KMS-11 (cell line): Measurements from ENCODE around the gene FAM237B.

Experiments used
- H2AFZ ChIP-seq: fragments of 200-600 bp; sonication (generic); 2 replicates; pipeline ENCODE4 v1.6.1; 2016; ENCODE audit warnings: antibody characterized with exemption, mixed run types, low read depth
- H3K27ac ChIP-seq: fragments of 200-600 bp; sonication (generic); 2 replicates; pipeline ENCODE4 v1.6.1; 2016; ENCODE audit warnings: mild to moderate bottlenecking, mixed run types
- H3K27me3 ChIP-seq: fragments of 200-600 bp; sonication (generic); 2 replicates; pipeline ENCODE4 v1.6.1; 2017; ENCODE audit warnings: mild to moderate bottlenecking, low read depth, mixed run types, moderate library complexity; ENCODE audit not compliant: insufficient read depth
- H3K36me3 ChIP-seq: fragments of 200-600 bp; sonication (generic); 2 replicates; pipeline ENCODE4 v1.6.1; 2017; ENCODE audit warnings: mild to moderate bottlenecking, mixed run types; ENCODE audit not compliant: insufficient read depth
- H3K4me1 ChIP-seq: fragments of 200-600 bp; sonication (generic); 2 replicates; pipeline ENCODE4 v1.6.1; 2016; ENCODE audit warnings: mild to moderate bottlenecking, low read depth, mixed run types; ENCODE audit not compliant: poor library complexity, severe bottlenecking
- H3K4me2 ChIP-seq: fragments of 200-600 bp; sonication (generic); 2 replicates; pipeline ENCODE4 v1.7.0; 2016; ENCODE audit warnings: mild to moderate bottlenecking, mixed run types
- H3K4me3 ChIP-seq: fragments of 200-600 bp; sonication (generic); IDR thresholded peaks from 2 replicates; pipeline ENCODE4 v1.6.1; 2017; ENCODE audit warnings: low read depth, low read length, mixed read lengths; ENCODE audit not compliant: insufficient read depth
- H3K79me2 ChIP-seq: fragments of 200-600 bp; sonication (generic); 2 replicates; pipeline ENCODE4 v1.6.1; 2016; ENCODE audit warnings: low read depth, mixed run types; ENCODE audit not compliant: insufficient read depth
- H3K9ac ChIP-seq: fragments of 200-600 bp; sonication (generic); 2 replicates; pipeline ENCODE4 v1.6.1; 2016; ENCODE audit warnings: mild to moderate bottlenecking, mixed run types
- H4K20me1 ChIP-seq: fragments of 200-600 bp; sonication (generic); 2 replicates; pipeline ENCODE4 v1.6.1; 2016; ENCODE audit warnings: mild to moderate bottlenecking, mixed run types; ENCODE audit not compliant: insufficient read depth
- CTCF ChIP-seq: fragments of 200-600 bp; sonication (generic); conservative IDR thresholded peaks from 2 replicates; pipeline ENCODE4 v1.6.1; 2017; ENCODE audit warnings: low read depth, mild to moderate bottlenecking, antibody characterized with exemption, low read length, moderate library complexity, mixed read lengths

Gene FAM237B

GRCh38 chr7:90266808-90267207, 54.3 kb downstream of the FAM237B start:
- Histone ChIP-seq H3K27me3 (no peaks in the 10 kb centered on the region), H2AFZ (no peak overlapping the region), H3K27ac (no peak overlapping the region), H3K79me2 (no peaks in the 10 kb centered on the region), H3K9ac (no peak overlapping the region), H3K4me3 (no peak overlapping the region), H3K4me1 (no peaks in the 10 kb centered on the region), H3K36me3 (no peaks in the 10 kb centered on the region), H3K4me2 (no peak overlapping the region), H4K20me1 (no peaks in the 10 kb centered on the region)
- TF ChIP-seq CTCF = no peak
